IMR-90 (cell line): ENCODE results near the gene SLC19A2. TPM values are rescaled to one million over a fixed set of nuclear protein-coding genes. Genes with fewer than 3 reads are reported as not detected.

Source experiments
- ATAC-seq: fragments of 200-7000 bp; cut with Tn5 transposase; 2 replicates; pipeline ENCODE4 v1.9.1; 2020; ENCODE audit warnings: low read depth, mild to moderate bottlenecking, moderate library complexity
- BruUV-seq: library from RNA; stranded (reverse); fragments of 400-500 nt; replicated peaks from 2 replicates; lab custom pipeline; 2021; lab: Mats Ljungman, UMichigan
- CTCF ChIA-PET: fragments of 300-600 bp; formaldehyde crosslinking; extraction: SDS; loops from one replicate; lab custom pipeline; 2021; ENCODE audit warnings: antibody characterized with exemption; lab: Yijun Ruan, JAX
- POLR2A ChIA-PET: fragments of 300-600 bp; sonication (Branson Sonifier 250); formaldehyde crosslinking; loops from one replicate; lab custom pipeline; 2022; ENCODE audit warnings: antibody characterized with exemption; ENCODE audit not compliant: unreplicated experiment; lab: Charles Lee
- DNase-seq: peaks from one replicate; pipeline ENCODE4 v3.0.0; 2013
- H2AFZ ChIP-seq: replicated peaks from 2 replicates; pipeline ENCODE3; 2013; ENCODE audit warnings: low read length, mild to moderate bottlenecking; ENCODE audit not compliant: poor library complexity
- H2AK5ac ChIP-seq: 2 replicates; pipeline ENCODE4 v1.6.1; 2013; ENCODE audit warnings: low read depth, low read length, inconsistent platforms
- H2AK9ac ChIP-seq: replicated peaks from 2 replicates; pipeline ENCODE3; 2013; ENCODE audit warnings: mild to moderate bottlenecking, low read depth, low read length, moderate library complexity; ENCODE audit not compliant: poor library complexity
- H2BK120ac ChIP-seq: 2 replicates; pipeline ENCODE4 v1.6.1; 2013; ENCODE audit warnings: low read depth, low read length, inconsistent platforms
- H2BK15ac ChIP-seq: 3 replicates; pipeline ENCODE4 v1.6.1; 2013; ENCODE audit warnings: low read depth, low read length, inconsistent platforms
- H2BK20ac ChIP-seq: 2 replicates; pipeline ENCODE4 v1.6.1; 2013; ENCODE audit warnings: low read depth, mild to moderate bottlenecking, inconsistent platforms, low read length, moderate library complexity
- H2BK5ac ChIP-seq: 2 replicates; pipeline ENCODE4 v1.6.1; 2013; ENCODE audit warnings: mild to moderate bottlenecking, low read depth, low read length, inconsistent platforms; ENCODE audit not compliant: poor library complexity, severe bottlenecking
- H3K14ac ChIP-seq: replicated peaks from 2 replicates; pipeline ENCODE4 v1.6.1; 2013; ENCODE audit warnings: low read depth, low read length, inconsistent platforms
- H3K18ac ChIP-seq: 2 replicates; pipeline ENCODE4 v1.6.1; 2013; ENCODE audit warnings: low read depth, low read length, control low read depth
- H3K23ac ChIP-seq: 2 replicates; pipeline ENCODE4 v1.6.1; 2013; ENCODE audit warnings: low read depth, low read length, inconsistent platforms
- H3K27ac ChIP-seq: 2 replicates; pipeline ENCODE4 v1.5.1; 2013; ENCODE audit warnings: mild to moderate bottlenecking, control low read depth, low read length; ENCODE audit not compliant: insufficient read depth
- H3K27me3 ChIP-seq: 2 replicates; pipeline ENCODE4 v1.6.1; 2013; ENCODE audit warnings: low read length; ENCODE audit not compliant: control insufficient read depth, insufficient read depth
- H3K36me3 ChIP-seq: 2 replicates; pipeline ENCODE4 v1.6.1; 2013; ENCODE audit warnings: low read length, mixed read lengths; ENCODE audit not compliant: control insufficient read depth, insufficient read depth
- H3K4ac ChIP-seq: 2 replicates; pipeline ENCODE4 v1.6.1; 2013; ENCODE audit warnings: low read depth, low read length, inconsistent platforms
- H3K4me1 ChIP-seq: 2 replicates; pipeline ENCODE4 v1.6.1; 2013; ENCODE audit warnings: low read length, mixed read lengths; ENCODE audit not compliant: control insufficient read depth, insufficient read depth
- H3K4me2 ChIP-seq: 2 replicates; pipeline ENCODE4 v1.6.1; 2013; ENCODE audit warnings: low read depth, mild to moderate bottlenecking, control low read depth, low read length, moderate library complexity
- H3K4me3 ChIP-seq: 2 replicates; pipeline ENCODE4 v1.5.1; 2013; ENCODE audit warnings: low read depth, mild to moderate bottlenecking, control low read depth, low read length, moderate library complexity; ENCODE audit not compliant: insufficient read depth
- H3K56ac ChIP-seq: 2 replicates; pipeline ENCODE4 v1.6.1; 2013; ENCODE audit warnings: low read length, inconsistent platforms; ENCODE audit not compliant: insufficient read depth; ENCODE audit errors: extremely low read depth
- H3K79me1 ChIP-seq, 2 experiments: 2 replicates each; pipeline ENCODE4 v1.6.1; 2013; ENCODE audit warnings: low read length in 2 of 2, inconsistent platforms in 1 of 2, low read depth in 1 of 2
- H3K9ac ChIP-seq: 2 replicates; pipeline ENCODE4 v1.6.1; 2013; ENCODE audit warnings: low read depth, low read length, control low read depth
- H3K9me1 ChIP-seq: 2 replicates; pipeline ENCODE4 v1.6.1; 2013; ENCODE audit warnings: low read length, inconsistent platforms; ENCODE audit not compliant: insufficient read depth
- H3K9me3 ChIP-seq: 2 replicates; pipeline ENCODE4 v1.6.1; 2013; ENCODE audit warnings: low read length; ENCODE audit not compliant: control insufficient read depth, insufficient read depth
- H4K20me1 ChIP-seq: 2 replicates; pipeline ENCODE4 v1.6.1; 2013; ENCODE audit warnings: low read length, inconsistent platforms; ENCODE audit not compliant: insufficient read depth
- H4K5ac ChIP-seq: 2 replicates; pipeline ENCODE4 v1.6.1; 2013; ENCODE audit warnings: mild to moderate bottlenecking, low read depth, low read length, control low read depth
- H4K8ac ChIP-seq, 2 experiments: 2 replicates each; pipeline ENCODE4 v1.6.1; 2013; ENCODE audit warnings: low read depth in 2 of 2, low read length in 2 of 2, control low read depth in 1 of 2, inconsistent platforms in 1 of 2
- H4K91ac ChIP-seq: 2 replicates; pipeline ENCODE4 v1.6.1; 2013; ENCODE audit warnings: low read depth, low read length, inconsistent platforms; ENCODE audit not compliant: insufficient read depth
- ELK1 ChIP-seq: fragments of 150-350 bp; IDR thresholded peaks from 2 replicates; pipeline ENCODE4 v1.6.1; 2016; ENCODE audit warnings: low read depth, mild to moderate bottlenecking, low read length, moderate library complexity, borderline replicate concordance
- MAZ ChIP-seq: IDR thresholded peaks from 2 replicates; pipeline ENCODE4 v1.6.1; 2012; ENCODE audit warnings: low read depth, mild to moderate bottlenecking, low read length, improper control_type of control experiment, moderate library complexity, borderline replicate concordance
- NFE2L2 ChIP-seq: fragments of 150-350 bp; IDR thresholded peaks from 2 replicates; pipeline ENCODE4 v1.6.1; 2016; ENCODE audit warnings: low read depth, mild to moderate bottlenecking, low read length
- RAD21 ChIP-seq: IDR thresholded peaks from 2 replicates; pipeline ENCODE4 v1.6.1; 2012; ENCODE audit warnings: low read length, improper control_type of control experiment
- RFX5 ChIP-seq: IDR thresholded peaks from 2 replicates; pipeline ENCODE4 v1.8.0; 2012; ENCODE audit warnings: low read depth, mild to moderate bottlenecking, low read length, moderate library complexity
- WGBS, 2 experiments: methylation state at CpG; one replicate each; pipeline versions ENCODE4 v1.1.5 to v1.1.7; 2013; ENCODE audit warnings: missing lambda C conversion rate in 2 of 2; ENCODE audit not compliant: insufficient read length in 1 of 2; ENCODE audit errors: extremely low coverage in 2 of 2; 5-methylcytosine and 5-hydroxymethylcytosine counted together
- dilution Hi-C: fragments of 300-500 bp; cut with HindIII; formaldehyde crosslinking; loops from one replicate; pipeline ENCODE4 v1.14.3; 2018; ENCODE audit warnings: low sequenced_read_pairs; ENCODE audit not compliant: unreplicated experiment
- in situ Hi-C: fragments of 300-500 bp; cut with MboI; formaldehyde crosslinking; loops from 3 replicates; pipeline ENCODE4 v1.14.3; 2019; ENCODE audit warnings: low sequenced_read_pairs, inconsistent platforms, mixed read lengths
- intact Hi-C: fragments of 100-400 bp; cut with micrococcal nuclease; formaldehyde crosslinking; loops from 2 replicates; pipeline ENCODE4 v1.10.0; 2022
- polyA plus RNA-seq, 3 experiments: library from polyadenylated mRNA; depleted of rRNA; stranded (reverse); fragments of >200 nt; gene quantifications; 2 replicates each; pipeline ENCODE4 v1.2.3, GENCODE V29; 2012; ENCODE audit warnings: low replicate concordance in 1 of 3
- total RNA-seq: library from RNA; depleted of rRNA; stranded (reverse); fragments of >200 nt; gene quantifications from 2 replicates; pipeline ENCODE4 v1.2.3, GENCODE V29; 2012

The SLC19A2 gene
- total and polyA plus RNA-seq, 2 of the 4 experiments (the other 2 are of a cell fraction): 3.6 to 5.2 TPM

GRCh38 chr1:169465281-169465680, 20.5 kb downstream of the SLC19A2 start (continued):
- TF ChIP-seq RFX5 (no peak), MAZ (no peak)

GRCh38 chr1:169462385-169462784, 23.4 kb downstream of the SLC19A2 start:
- Histone ChIP-seq H2AFZ (no peak overlapping the region), H3K36me3 (peaks cover 3% of the 10 kb centered on the region; the same call in 1 of the 2 replicates), H4K20me1 (no peaks in the 10 kb centered on the region), H3K4me1 (no peaks in the 10 kb centered on the region), H3K23ac (no peak overlapping the region), H3K27ac (no peak overlapping the region), H3K9me3 (no peaks in the 10 kb centered on the region), H3K18ac (no peak overlapping the region), H3K4ac (no peak overlapping the region), H2AK5ac (no peak overlapping the region), H2BK5ac (no peak overlapping the region), H2AK9ac (no peak overlapping the region), H4K91ac (no peak overlapping the region), H3K9me1 (no peaks in the 10 kb centered on the region), H3K4me3 (no peak overlapping the region), H4K8ac (no peak overlapping the region), H2BK20ac (no peak overlapping the region), H2BK15ac (no peak overlapping the region), H3K56ac (no peak overlapping the region), H3K9ac (no peak overlapping the region), H3K27me3 (no peaks in the 10 kb centered on the region), H2BK120ac (no peak overlapping the region), H3K4me2 (no peak overlapping the region), H3K14ac (no peak overlapping the region), H4K5ac (no peak overlapping the region), H3K79me1 (no peaks in the 10 kb centered on the region)
- DNase-seq: no peak
- BruUV-seq: no TSS peak
- intact Hi-C loops (loop anchor here (5.0 kb wide), 1 partner anchor 860 kb away; no protein-coding TSS in a partner anchor), in situ Hi-C loops (loop anchor here (5.0 kb wide), 1 partner anchor 80 kb away; no protein-coding TSS in a partner anchor), dilution Hi-C loops (no loop called here)
- no CpG with 5 or more reads among the region's 5 CpGs for WGBS, 2 experiments
- POLR2A ChIA-PET: no interaction called here
- CTCF ChIA-PET: no interaction called here
- no peak for ATAC-seq
- TF ChIP-seq NFE2L2 (no peak), RAD21 (no peak), ELK1 (no peak)
